ENCODE results near the gene ZC3H4. TPM values are rescaled to one million over a fixed set of nuclear protein-coding genes. Genes with fewer than 3 reads are reported as not detected.

The ZC3H4 gene
- total and polyA plus RNA-seq, 2 of the 8 experiments (the other 6 are each of a cell fraction or from before 2014, with no cell fraction given): 6.6 to 92.0 TPM

GRCh38 chr19:47124937-47125668 is 11.5 kb upstream of the ZC3H4 start:
- no peak overlapping the region for H3K4me3 ChIP-seq (ENCODE audit: extremely low read depth in 1 of 4, insufficient read depth in 2 of 4, low read depth in 3 of 4, low read length in 4 of 4)

More at GRCh38 chr19:47124937-47125668, 11.5 kb upstream of the ZC3H4 start:
- no peaks in the 10 kb centered on the region for H3K27me3 ChIP-seq (replicated peaks in 1 of 4; ENCODE audit: control insufficient read depth in 3 of 4, extremely low read depth in 1 of 4, insufficient read depth in 3 of 4, low read length in 3 of 4)
- no peak overlapping the region; a peak in 1 of 4 replicates for H3K4me2 ChIP-seq (ENCODE audit: insufficient read depth in 1 of 2, low read depth in 2 of 2, low read length in 2 of 2)
- no peaks in the 10 kb centered on the region for H3K36me3 ChIP-seq (ENCODE audit: control insufficient read depth in 2 of 4, insufficient read depth in 4 of 4, low read length in 3 of 4)
- no peak overlapping the region for H3K56ac ChIP-seq (replicated peaks; ENCODE audit: insufficient read length, low read depth, low read length)
- H3K23ac ChIP-seq (ENCODE audit: insufficient read length): no peak overlapping the region
- no peak overlapping the region for H2AK5ac ChIP-seq (ENCODE audit: low read depth, low read length)
- H4K20me1 ChIP-seq (replicated peaks in 1 of 2; ENCODE audit: control insufficient read depth in 1 of 2, insufficient read depth in 2 of 2, low read length in 2 of 2): no peaks in the 10 kb centered on the region
- no peak overlapping the region for H4K5ac ChIP-seq (ENCODE audit: insufficient read length, low read depth, low read length)
- FAIRE-seq (peak; percentile 96), DNase-seq (ENCODE audit: low read depth in 1 of 2, low spot score in 2 of 2) (no peak)
- no peaks in the 10 kb centered on the region for H3K23me2 ChIP-seq (ENCODE audit: low read depth, low read length)
- H2BK20ac ChIP-seq (ENCODE audit: low read length): 0 out of 2 replicates have a peak overlapping the region, but pooled peaks have one; percentile 6
- H3K9ac ChIP-seq (replicated peaks in 1 of 4; ENCODE audit: extremely low read depth in 1 of 4, low read depth in 3 of 4, low read length in 3 of 4): no peak overlapping the region
- peak overlapping the region; percentile 93 for H2AFZ ChIP-seq (ENCODE audit: low read length)
- H3K18ac ChIP-seq (ENCODE audit: extremely low read depth, low read length): no peak overlapping the region
- TF ChIP-seq SP1 (IDR thresholded peaks at IDR 0.05; ENCODE audit: low read depth, low read length) (peak; percentile 12; the same call in 1 of the 2 replicates), SP2 (IDR thresholded peaks at IDR 0.05; ENCODE audit: low read length) (no peak), POLR2AphosphoS5 (IDR thresholded peaks at IDR 0.05; ENCODE audit: low read depth, low read length) (no peak), GABPA (IDR thresholded peaks at IDR 0.05; ENCODE audit: borderline replicate concordance, insufficient read depth, low read length) (no peak), CTCF (IDR thresholded peaks at IDR 0.05; ENCODE audit: control extremely low read depth in 1 of 3, insufficient read depth in 1 of 3, low read depth in 1 of 3, low read length in 3 of 3) (peak in 2 of 3 experiments; percentile 63 to 67; a peak in 2 of 4 replicates), EP300 (IDR thresholded peaks at IDR 0.05; ENCODE audit: borderline replicate concordance in 1 of 2, low read depth in 2 of 2, low read length in 2 of 2) (no peak), RAD21 (IDR thresholded peaks at IDR 0.05 in 1 of 2, conservative IDR thresholded peaks at IDR 0.05 in 1 of 2; ENCODE audit: low read depth in 2 of 2, low read length in 2 of 2) (peak; percentile 81 to 84), ZNF274 (IDR thresholded peaks at IDR 0.05; ENCODE audit: borderline replicate concordance, extremely low read depth, low read length) (no peak)
- WGBS, 2 experiments (ENCODE audit: extremely low coverage in 1 of 2, insufficient coverage in 1 of 2, insufficient read length in 1 of 2, insufficient replicate concordance in 2 of 2, low coverage in 1 of 2, low lambda C conversion rate in 2 of 2, missing lambda C conversion rate in 1 of 2): 50% methylated on average over 8 of the region's 8 CpGs; no CpG with 5 or more reads in 1 of the 2 experiments
- no peaks in the 10 kb centered on the region for H3K79me2 ChIP-seq (ENCODE audit: control insufficient read depth in 1 of 2, insufficient read depth in 2 of 2, low read length in 2 of 2)
- no peak overlapping the region for H3K27ac ChIP-seq (ENCODE audit: low read depth, low read length)
- peaks cover 0 to 4% (median 1%) of the 10 kb centered on the region in 4 experiments; a peak in 1 of 7 replicates for H3K4me1 ChIP-seq (replicated peaks in 1 of 4; ENCODE audit: control insufficient read depth in 3 of 4, insufficient read depth in 4 of 4, low read length in 3 of 4)
- no peak overlapping the region for H2BK5ac ChIP-seq (ENCODE audit: low read depth, low read length)
- H3K14ac ChIP-seq (ENCODE audit: insufficient read length): no peak overlapping the region
- H2BK12ac ChIP-seq (ENCODE audit: low read depth, low read length): no peak overlapping the region
- no peaks in the 10 kb centered on the region for H3K79me1 ChIP-seq (ENCODE audit: low read depth, low read length)
- H3K9me3 ChIP-seq (ENCODE audit: insufficient read depth in 2 of 2, low read depth in 1 of 2, low read length in 1 of 2): no peaks in the 10 kb centered on the region
- no peak overlapping the region for H3K4ac ChIP-seq (replicated peaks; ENCODE audit: insufficient read length, low read depth, low read length)
- CTCF ChIA-PET (ENCODE audit: partially characterized antibody): interaction anchor here (0.6 to 2.9 kb wide), 28 partner anchors 10 to 266 kb away, joined by 3 to 28 read pairs (median 4); partner anchors contain the start of gene ZC3H4
- POLR2A ChIA-PET (ENCODE audit: partially characterized antibody): interaction anchor here (1.0 to 3.9 kb wide), 4 partner anchors 11 to 19 kb away, joined by 3 to 35 read pairs (median 10); partner anchors contain the start of gene ZC3H4
- H4K91ac ChIP-seq (replicated peaks; ENCODE audit: insufficient read length, low read length): no peak overlapping the region
- no peak overlapping the region for H2BK120ac ChIP-seq (replicated peaks; ENCODE audit: low read depth, low read length)
- no peak overlapping the region for H4K8ac ChIP-seq (ENCODE audit: extremely low read depth, insufficient read depth, low read length)
- H2BK15ac ChIP-seq (ENCODE audit: low read length): no peak overlapping the region
